Activated T-helper 17 cell treated with anti-CD3 and anti-CD28 coated beads, Interleukin-2, amount 50 U/mL, for 72 hours (primary cell): ENCODE measurements around the gene KRT74. TPM values are rescaled to one million over a fixed set of nuclear protein-coding genes. Genes with fewer than 3 reads are reported as not detected.

Source experiments
- ATAC-seq: fragments of 150-1000 bp; cut with Tn5 transposase; replicated peaks from 2 replicates; pipeline ENCODE4 v1.10.0; 2021; ENCODE audit warnings: mild to moderate bottlenecking, moderate library complexity
- H3K27ac Mint-ChIP-seq: one replicate; pipeline ENCODE4 v1.8.0; 2022; ENCODE audit warnings: mixed read lengths
- H3K27me3 Mint-ChIP-seq: one replicate; pipeline ENCODE4 v1.8.0; 2022; ENCODE audit warnings: mixed read lengths
- H3K36me3 Mint-ChIP-seq: one replicate; pipeline ENCODE4 v1.8.0; 2022; ENCODE audit warnings: low read depth, mild to moderate bottlenecking, mixed read lengths
- H3K4me1 Mint-ChIP-seq: one replicate; pipeline ENCODE4 v1.8.0; 2022; ENCODE audit warnings: mixed read lengths
- H3K4me3 Mint-ChIP-seq: one replicate; pipeline ENCODE4 v1.8.0; 2022; ENCODE audit warnings: mild to moderate bottlenecking, mixed read lengths
- H3K9me3 Mint-ChIP-seq: one replicate; pipeline ENCODE4 v1.8.0; 2022; ENCODE audit warnings: mixed read lengths
- total RNA-seq, 2 donors: library from RNA; stranded (reverse); gene quantifications; one replicate each; pipeline ENCODE4 v1.2.3, GENCODE V29; 2022

The KRT74 gene
- total RNA-seq, 2 donors from 2014 or later = not detected

GRCh38 chr12:52530366-52530765 is 43.3 kb downstream of the KRT74 start:
- no peaks in the 10 kb centered on the region for H3K36me3 Mint-ChIP-seq
- ATAC-seq = no peak
- H3K4me1 Mint-ChIP-seq = no peaks in the 10 kb centered on the region
- H3K4me3 Mint-ChIP-seq = no peak overlapping the region
- H3K27me3 Mint-ChIP-seq = no peaks in the 10 kb centered on the region
- no peaks in the 10 kb centered on the region for H3K9me3 Mint-ChIP-seq
- H3K27ac Mint-ChIP-seq = no peak overlapping the region

GRCh38 chr12:52529846-52530245 is 43.8 kb downstream of the KRT74 start:
- no peak overlapping the region for H3K27ac Mint-ChIP-seq
- no peaks in the 10 kb centered on the region for H3K9me3 Mint-ChIP-seq
- no peak overlapping the region for H3K4me3 Mint-ChIP-seq
- no peaks in the 10 kb centered on the region for H3K4me1 Mint-ChIP-seq
- ATAC-seq = no peak
- no peaks in the 10 kb centered on the region for H3K36me3 Mint-ChIP-seq
- H3K27me3 Mint-ChIP-seq = no peaks in the 10 kb centered on the region

- no peaks in the 10 kb centered on the region for H3K36me3 Mint-ChIP-seq
- H3K4me3 Mint-ChIP-seq = no peak overlapping the region
- no peak overlapping the region for H3K27ac Mint-ChIP-seq
- H3K9me3 Mint-ChIP-seq = no peaks in the 10 kb centered on the region
- ATAC-seq = no peak
- no peaks in the 10 kb centered on the region for H3K4me1 Mint-ChIP-seq
- H3K27me3 Mint-ChIP-seq = no peaks in the 10 kb centered on the region
These were observed 44.2 kb downstream of the KRT74 start for GRCh38 chr12:52529417-52529816.

- Mint-ChIP-seq H3K9me3 (no peaks in the 10 kb centered on the region), H3K27ac (no peak overlapping the region), H3K36me3 (no peaks in the 10 kb centered on the region), H3K27me3 (no peaks in the 10 kb centered on the region), H3K4me3 (no peak overlapping the region), H3K4me1 (no peaks in the 10 kb centered on the region)
- ATAC-seq = no peak
These were observed 45.0 kb downstream of the KRT74 start for GRCh38 chr12:52528641-52529143.

- ATAC-seq = no peak
- H3K4me3 Mint-ChIP-seq = no peak overlapping the region
- no peaks in the 10 kb centered on the region for H3K27me3 Mint-ChIP-seq
- H3K9me3 Mint-ChIP-seq = no peaks in the 10 kb centered on the region
- no peaks in the 10 kb centered on the region for H3K4me1 Mint-ChIP-seq
- no peaks in the 10 kb centered on the region for H3K36me3 Mint-ChIP-seq
- H3K27ac Mint-ChIP-seq = no peak overlapping the region
These were observed 46.4 kb downstream of the KRT74 start for GRCh38 chr12:52527121-52527800.

GRCh38 chr12:52526511-52526951 is 47.1 kb downstream of the KRT74 start:
- no peak for ATAC-seq
- H3K27me3 Mint-ChIP-seq = peaks cover 3% of the 10 kb centered on the region
- H3K27ac Mint-ChIP-seq = no peak overlapping the region

GRCh38 chr12:52525661-52526499 is 47.8 kb downstream of the KRT74 start:
- Mint-ChIP-seq H3K27me3 (peaks cover 3% of the 10 kb centered on the region), H3K27ac (no peak overlapping the region), H3K9me3 (no peaks in the 10 kb centered on the region), H3K36me3 (no peaks in the 10 kb centered on the region), H3K4me1 (no peaks in the 10 kb centered on the region), H3K4me3 (no peak overlapping the region)
- ATAC-seq = no peak

More at GRCh38 chr12:52526511-52526951, 47.1 kb downstream of the KRT74 start:
- Mint-ChIP-seq H3K4me3 (no peak overlapping the region), H3K36me3 (no peaks in the 10 kb centered on the region), H3K9me3 (no peaks in the 10 kb centered on the region), H3K4me1 (no peaks in the 10 kb centered on the region)

GRCh38 chr12:52524898-52525591 is 48.6 kb downstream of the KRT74 start:
- ATAC-seq = no peak
- no peak overlapping the region for H3K27ac Mint-ChIP-seq
- no peaks in the 10 kb centered on the region for H3K4me1 Mint-ChIP-seq
- no peak overlapping the region for H3K4me3 Mint-ChIP-seq
- H3K27me3 Mint-ChIP-seq = peaks cover 3% of the 10 kb centered on the region
- H3K36me3 Mint-ChIP-seq = no peaks in the 10 kb centered on the region
- H3K9me3 Mint-ChIP-seq = no peaks in the 10 kb centered on the region

- no peak overlapping the region for H3K27ac Mint-ChIP-seq
- peaks cover 3% of the 10 kb centered on the region for H3K27me3 Mint-ChIP-seq
- ATAC-seq = no peak
- no peaks in the 10 kb centered on the region for H3K4me1 Mint-ChIP-seq
- H3K9me3 Mint-ChIP-seq = no peaks in the 10 kb centered on the region
- H3K36me3 Mint-ChIP-seq = no peaks in the 10 kb centered on the region
- no peak overlapping the region for H3K4me3 Mint-ChIP-seq
These were observed 49.3 kb downstream of the KRT74 start for GRCh38 chr12:52524241-52524897.

GRCh38 chr12:52523824-52524223 is 49.8 kb downstream of the KRT74 start:
- no peak for ATAC-seq
- Mint-ChIP-seq H3K36me3 (no peaks in the 10 kb centered on the region), H3K4me3 (no peak overlapping the region), H3K4me1 (no peaks in the 10 kb centered on the region), H3K9me3 (no peaks in the 10 kb centered on the region), H3K27me3 (peaks cover 3% of the 10 kb centered on the region), H3K27ac (no peak overlapping the region)

- ATAC-seq = no peak
- H3K27ac Mint-ChIP-seq = no peak overlapping the region
- no peaks in the 10 kb centered on the region for H3K36me3 Mint-ChIP-seq
- no peak overlapping the region for H3K4me3 Mint-ChIP-seq
- no peaks in the 10 kb centered on the region for H3K9me3 Mint-ChIP-seq
- H3K27me3 Mint-ChIP-seq = peaks cover 3% of the 10 kb centered on the region
- no peaks in the 10 kb centered on the region for H3K4me1 Mint-ChIP-seq
These were observed 51.2 kb downstream of the KRT74 start for GRCh38 chr12:52522346-52523011.

- H3K4me3 Mint-ChIP-seq = no peak overlapping the region
- ATAC-seq = no peak
- no peak overlapping the region for H3K27ac Mint-ChIP-seq
- peaks cover 3% of the 10 kb centered on the region for H3K27me3 Mint-ChIP-seq
- no peaks in the 10 kb centered on the region for H3K9me3 Mint-ChIP-seq
- H3K36me3 Mint-ChIP-seq = no peaks in the 10 kb centered on the region
- no peaks in the 10 kb centered on the region for H3K4me1 Mint-ChIP-seq
These were observed 51.9 kb downstream of the KRT74 start for GRCh38 chr12:52521568-52522266.

GRCh38 chr12:52521175-52521567 is 52.5 kb downstream of the KRT74 start:
- no peak overlapping the region for H3K27ac Mint-ChIP-seq
- H3K9me3 Mint-ChIP-seq = no peaks in the 10 kb centered on the region
- no peak overlapping the region for H3K4me3 Mint-ChIP-seq
- no peaks in the 10 kb centered on the region for H3K4me1 Mint-ChIP-seq
- H3K27me3 Mint-ChIP-seq = peaks cover 3% of the 10 kb centered on the region
- no peak for ATAC-seq
- H3K36me3 Mint-ChIP-seq = no peaks in the 10 kb centered on the region
